T-helper 1 cell treated with Interleukin-12 subunit alpha and Interleukin-12 subunit beta and Interleukin-4 antibody, amounts not matched to agents 30 μg/mL and 1 μg/mL, for 36 hours (primary cell): ENCODE results near the gene TXNRD3.

Source experiments
- H3K27ac Mint-ChIP-seq: one replicate; pipeline ENCODE4 v1.8.0; 2021; ENCODE audit warnings: mild to moderate bottlenecking, mixed read lengths
- H3K27me3 Mint-ChIP-seq: one replicate; pipeline ENCODE4 v1.8.0; 2021; ENCODE audit warnings: low read depth, mixed read lengths
- H3K36me3 Mint-ChIP-seq: one replicate; pipeline ENCODE4 v1.8.0; 2021; ENCODE audit warnings: low read depth, mixed read lengths
- H3K4me1 Mint-ChIP-seq: one replicate; pipeline ENCODE4 v1.8.0; 2021; ENCODE audit warnings: low read depth, mixed read lengths
- H3K4me3 Mint-ChIP-seq: one replicate; pipeline ENCODE4 v1.8.0; 2021; ENCODE audit warnings: mild to moderate bottlenecking, moderate library complexity, mixed read lengths
- H3K9me3 Mint-ChIP-seq: one replicate; pipeline ENCODE4 v1.8.0; 2021; ENCODE audit warnings: mixed read lengths

Gene TXNRD3

DNA sequence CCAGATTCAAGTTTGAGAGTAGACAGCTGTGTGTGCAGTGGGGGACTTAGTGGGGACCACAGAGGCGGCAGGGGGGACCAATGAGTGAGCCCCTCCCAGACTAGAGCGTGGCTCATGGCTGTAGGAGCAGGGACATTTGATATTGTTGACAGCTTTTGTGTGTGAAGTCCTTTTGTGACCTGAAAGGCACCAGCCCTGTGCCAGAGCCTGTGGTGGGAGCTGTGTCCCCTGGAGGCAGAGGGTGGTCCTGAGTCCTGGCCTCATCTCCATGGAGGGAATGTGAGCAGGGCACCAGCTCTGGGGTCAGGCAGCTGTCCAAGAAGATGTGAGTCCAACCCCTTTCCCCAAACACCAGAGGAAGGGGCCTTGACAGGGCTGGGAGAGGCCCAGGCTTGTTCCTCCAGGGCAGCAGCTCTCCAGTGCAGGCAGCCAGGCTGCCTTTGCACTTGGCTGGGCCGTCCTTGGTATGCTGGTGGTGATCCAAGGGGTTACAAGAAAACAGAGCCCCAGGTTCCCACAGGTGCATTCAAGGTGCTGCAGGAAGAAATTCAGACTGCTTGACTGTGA is 86.1 kb downstream of the TXNRD3 start:
- Mint-ChIP-seq H3K9me3 (no peaks in the 10 kb centered on the region), H3K4me1 (no peaks in the 10 kb centered on the region), H3K4me3 (no peak overlapping the region), H3K27me3 (peaks cover 6% of the 10 kb centered on the region), H3K27ac (no peak overlapping the region), H3K36me3 (no peaks in the 10 kb centered on the region)

DNA sequence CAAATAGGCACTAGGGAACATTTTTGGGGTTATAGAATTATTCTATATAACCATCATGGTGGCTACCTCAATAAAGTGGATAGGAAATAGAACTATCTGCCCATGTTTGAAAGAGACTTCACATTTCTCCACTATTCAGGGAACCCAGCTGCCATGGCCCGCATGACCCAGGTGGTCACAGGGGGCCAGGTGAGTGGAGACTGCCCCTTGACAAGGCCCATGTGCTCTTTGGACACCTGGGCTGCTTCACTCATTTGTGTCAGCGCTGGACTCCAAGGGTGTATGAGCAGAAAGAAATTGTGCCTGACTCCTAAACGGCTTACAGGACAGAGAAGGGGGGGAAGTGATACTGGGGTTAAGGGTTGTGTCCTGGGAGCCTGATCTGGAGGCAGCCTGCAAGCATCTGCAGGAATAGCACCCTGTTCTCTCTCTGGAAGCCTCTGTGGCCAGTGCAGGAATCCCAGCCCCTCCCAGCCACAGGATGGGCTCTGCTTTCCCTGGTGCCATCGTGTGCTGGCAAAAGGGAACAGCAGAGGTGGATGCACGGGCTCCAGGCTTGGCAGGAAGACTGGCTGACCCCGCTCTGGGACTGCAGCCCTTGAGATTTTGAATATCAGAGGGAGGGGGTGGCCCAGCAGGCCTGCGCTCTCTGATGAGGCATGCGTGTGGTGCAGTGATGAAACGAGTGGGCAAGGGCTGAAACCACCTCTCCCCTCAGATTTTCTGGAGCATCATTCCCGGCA is 87.1 kb downstream of the TXNRD3 start:
- H3K27me3 Mint-ChIP-seq, result peaks cover 10% of the 10 kb centered on the region
- H3K36me3 Mint-ChIP-seq, result no peaks in the 10 kb centered on the region
- H3K4me3 Mint-ChIP-seq, result no peak overlapping the region
- H3K27ac Mint-ChIP-seq, result no peak overlapping the region
- H3K9me3 Mint-ChIP-seq, result no peaks in the 10 kb centered on the region
- H3K4me1 Mint-ChIP-seq, result no peaks in the 10 kb centered on the region

DNA sequence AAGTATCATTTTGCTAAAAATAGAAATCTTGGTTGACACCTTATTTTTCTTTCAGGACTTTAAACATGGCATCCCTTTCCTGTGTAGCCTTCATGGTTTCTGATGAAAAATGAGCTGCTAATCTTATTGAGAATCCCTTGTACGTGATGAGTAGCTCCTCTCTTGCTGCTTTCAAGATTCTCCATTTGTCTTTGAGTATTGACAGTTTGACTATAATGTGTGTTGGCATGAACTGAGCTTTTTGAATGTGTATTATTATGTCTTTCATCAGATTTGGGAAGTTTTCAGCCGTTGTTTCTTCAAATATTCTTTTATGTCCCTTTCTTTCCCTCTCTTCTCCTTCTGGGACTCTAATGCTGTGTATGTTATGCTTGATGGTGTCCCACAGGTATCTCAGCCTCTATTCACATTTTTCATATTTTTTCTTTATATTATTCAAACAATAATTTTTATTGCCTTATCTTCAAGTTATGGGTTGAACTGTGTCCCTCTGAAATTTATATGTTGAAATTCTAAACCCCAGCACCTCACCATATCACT is 92.1 kb downstream of the TXNRD3 start:
- no peak overlapping the region for H3K4me3 Mint-ChIP-seq

DNA sequence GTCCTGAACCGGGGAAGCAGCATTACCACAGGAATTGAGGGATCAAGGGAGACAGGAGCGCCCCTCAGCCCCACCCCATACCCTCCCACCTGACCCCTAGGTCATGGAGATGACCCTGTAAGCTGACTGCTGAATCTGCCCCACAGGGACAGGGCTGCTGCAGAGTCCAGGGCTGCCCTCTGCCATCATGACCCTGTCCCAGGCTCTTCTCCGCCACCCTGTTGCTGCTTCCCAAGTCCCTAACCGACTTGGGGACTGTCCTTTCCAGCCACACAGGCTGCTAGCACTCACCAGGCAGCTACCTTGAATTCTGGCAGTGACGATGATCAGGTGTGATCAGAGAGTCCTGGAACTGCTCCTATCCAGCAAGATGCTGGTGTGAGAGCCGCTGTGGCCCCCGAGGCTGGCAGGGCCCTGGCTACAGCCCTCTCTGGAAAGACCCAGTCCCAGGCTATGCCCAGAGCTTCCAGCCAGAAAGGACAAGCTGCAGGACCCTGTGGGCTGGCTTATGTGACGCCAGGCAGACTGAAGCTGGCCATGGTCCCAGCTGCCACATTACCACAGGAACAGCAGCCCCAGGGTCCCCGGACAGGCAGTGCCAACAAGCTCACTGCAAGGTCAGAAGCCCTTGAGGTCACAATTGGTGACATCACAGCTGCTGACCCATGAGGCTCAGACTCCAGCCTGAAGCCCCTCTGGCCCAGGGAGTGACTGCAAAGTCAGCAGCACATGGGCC is 96.4 kb downstream of the TXNRD3 start, which contains the start of gene C3orf22:
Gene C3orf22 (minus strand): TSS at position 597 of the 736 bp plus-strand sequence. CDS start 5,542 bp downstream, outside the sequence.
- no peaks in the 10 kb centered on the region for H3K9me3 Mint-ChIP-seq

More for the DNA sequence above, 92.1 kb downstream of the TXNRD3 start:
- no peaks in the 10 kb centered on the region for H3K4me1 Mint-ChIP-seq
- H3K27me3 Mint-ChIP-seq, result peaks cover 24% of the 10 kb centered on the region
- H3K9me3 Mint-ChIP-seq, result no peaks in the 10 kb centered on the region
- H3K36me3 Mint-ChIP-seq, result no peaks in the 10 kb centered on the region
- H3K27ac Mint-ChIP-seq, result no peak overlapping the region

DNA sequence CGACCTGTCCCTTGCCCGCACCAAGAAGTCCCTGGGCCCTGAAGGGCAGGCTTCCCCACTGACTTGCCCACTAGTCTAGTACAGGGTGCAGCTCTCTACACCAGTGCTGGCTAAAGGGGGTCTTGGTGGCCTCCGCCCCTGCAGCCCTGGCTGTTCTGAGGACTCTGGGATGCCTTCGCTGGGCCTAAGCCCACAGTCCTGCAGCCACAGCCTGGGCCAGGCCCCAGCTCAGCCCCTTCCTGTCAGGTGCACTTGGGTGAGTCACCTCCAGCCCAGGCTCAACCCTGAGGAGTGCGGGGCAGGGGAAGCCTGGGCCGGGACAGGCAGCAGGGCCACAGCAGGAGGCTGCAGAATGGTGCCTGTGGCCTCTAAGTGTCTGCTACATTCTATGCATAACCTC is 97.2 kb downstream of the TXNRD3 start:
- no peak overlapping the region for H3K4me3 Mint-ChIP-seq
- no peaks in the 10 kb centered on the region for H3K9me3 Mint-ChIP-seq
- H3K27me3 Mint-ChIP-seq, result peaks cover 13% of the 10 kb centered on the region
- H3K4me1 Mint-ChIP-seq, result no peaks in the 10 kb centered on the region
- H3K36me3 Mint-ChIP-seq, result no peaks in the 10 kb centered on the region
- no peak overlapping the region for H3K27ac Mint-ChIP-seq

More for the DNA sequence above, 96.4 kb downstream of the TXNRD3 start, which contains the start of gene C3orf22:
- Mint-ChIP-seq H3K27me3 (peaks cover 18% of the 10 kb centered on the region), H3K36me3 (no peaks in the 10 kb centered on the region), H3K4me3 (no peak within 1 kb of the TSS), H3K4me1 (no peaks in the 10 kb centered on the region), H3K27ac (no peak within 1 kb of the TSS)

DNA sequence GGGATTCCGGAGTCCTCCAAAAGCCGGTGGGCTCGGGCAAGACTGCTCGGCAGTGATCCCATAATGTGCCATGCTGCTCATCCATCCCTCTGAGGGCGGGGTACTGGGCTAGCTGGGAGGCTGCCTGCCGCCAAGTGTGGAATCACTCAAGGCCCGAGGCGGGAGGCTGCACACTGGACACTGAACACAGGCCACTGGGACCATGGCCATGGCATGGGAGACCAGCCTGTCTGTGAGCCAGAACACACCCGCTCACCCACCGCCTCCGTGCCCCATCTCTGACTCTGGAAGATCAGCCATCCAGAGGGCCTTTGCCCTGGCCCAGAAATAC is 97.5 kb downstream of the TXNRD3 start:
- H3K4me1 Mint-ChIP-seq, result no peaks in the 10 kb centered on the region
- H3K9me3 Mint-ChIP-seq, result no peaks in the 10 kb centered on the region

More for the DNA sequence above, 97.5 kb downstream of the TXNRD3 start:
- no peak overlapping the region for H3K4me3 Mint-ChIP-seq
- no peaks in the 10 kb centered on the region for H3K36me3 Mint-ChIP-seq
- H3K27me3 Mint-ChIP-seq, result peaks cover 11% of the 10 kb centered on the region
- H3K27ac Mint-ChIP-seq, result no peak overlapping the region
